Measurements from ENCODE around the gene PTPRU.

The PTPRU gene

GRCh38 chr1:29267321-29268070 lies 31.2 kb downstream of the PTPRU start:
- no peak for DNase-seq (ENCODE audit: low read depth in 3 of 3)

GRCh38 chr1:29269382-29269781 lies 33.1 kb downstream of the PTPRU start:
- no peak for DNase-seq (ENCODE audit: low read depth in 3 of 3)

- DNase-seq (ENCODE audit: low read depth in 3 of 3), result no peak
Measured at GRCh38 chr1:29270929-29271521, 34.7 kb downstream of the PTPRU start.

DNA sequence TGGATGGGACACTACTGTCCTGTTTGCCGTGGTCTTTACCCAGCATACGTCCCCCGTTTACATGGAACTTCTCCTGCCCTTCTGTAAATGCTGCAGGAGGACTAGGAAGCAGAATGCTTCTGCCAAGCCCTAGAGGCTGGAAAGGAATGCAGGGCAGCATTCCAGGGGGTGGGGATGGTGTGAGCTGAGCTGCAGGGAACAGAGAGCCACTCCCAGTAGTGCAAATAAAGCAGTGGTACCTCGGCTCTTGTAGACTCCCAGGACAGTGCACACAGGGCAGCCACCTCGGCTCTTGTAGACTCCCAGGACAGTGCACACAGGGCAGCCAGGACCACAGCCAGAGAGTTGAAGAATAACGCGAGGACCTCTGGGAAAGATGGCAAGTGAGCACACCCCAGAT lies 35.4 kb downstream of the PTPRU start:
- DNase-seq (ENCODE audit: low read depth in 3 of 3), result no peak

- DNase-seq (ENCODE audit: low read depth in 3 of 3), result no peak
Measured at GRCh38 chr1:29272147-29272907, 36.0 kb downstream of the PTPRU start.

- DNase-seq (ENCODE audit: low read depth in 3 of 3), result no peak
Measured at GRCh38 chr1:29275435-29275834, 39.1 kb downstream of the PTPRU start.

- DNase-seq (ENCODE audit: low read depth in 3 of 3), result no peak
Measured at GRCh38 chr1:29278124-29278523, 41.8 kb downstream of the PTPRU start.

GRCh38 chr1:29279406-29279805 lies 43.1 kb downstream of the PTPRU start:
- DNase-seq (ENCODE audit: low read depth in 3 of 3), result no peak

GRCh38 chr1:29279951-29280391 lies 43.6 kb downstream of the PTPRU start:
- DNase-seq (ENCODE audit: low read depth in 3 of 3), result no peak

GRCh38 chr1:29280409-29281131 lies 44.2 kb downstream of the PTPRU start:
- DNase-seq (ENCODE audit: low read depth in 3 of 3), result no peak

DNA sequence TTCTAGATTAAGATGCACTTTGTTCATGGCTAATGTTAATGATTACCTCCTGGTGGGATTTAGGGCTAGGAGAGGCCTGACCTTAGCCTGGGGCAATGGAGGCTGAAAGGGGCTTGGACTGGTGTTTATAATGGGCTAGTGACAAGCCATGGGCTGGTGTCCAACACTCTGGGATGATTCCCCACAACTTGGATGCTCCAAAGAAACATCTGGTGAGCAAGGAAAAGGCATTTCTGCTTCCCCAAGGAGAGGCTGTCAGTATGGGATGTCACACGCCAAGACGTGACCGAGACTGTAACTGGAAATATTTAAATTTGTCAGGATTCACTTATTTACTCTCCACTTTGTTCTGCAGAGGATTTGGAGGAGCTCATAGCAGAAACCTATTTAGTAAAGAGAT lies 45.2 kb downstream of the PTPRU start:
- DNase-seq (ENCODE audit: low read depth in 3 of 3), result no peak

DNA sequence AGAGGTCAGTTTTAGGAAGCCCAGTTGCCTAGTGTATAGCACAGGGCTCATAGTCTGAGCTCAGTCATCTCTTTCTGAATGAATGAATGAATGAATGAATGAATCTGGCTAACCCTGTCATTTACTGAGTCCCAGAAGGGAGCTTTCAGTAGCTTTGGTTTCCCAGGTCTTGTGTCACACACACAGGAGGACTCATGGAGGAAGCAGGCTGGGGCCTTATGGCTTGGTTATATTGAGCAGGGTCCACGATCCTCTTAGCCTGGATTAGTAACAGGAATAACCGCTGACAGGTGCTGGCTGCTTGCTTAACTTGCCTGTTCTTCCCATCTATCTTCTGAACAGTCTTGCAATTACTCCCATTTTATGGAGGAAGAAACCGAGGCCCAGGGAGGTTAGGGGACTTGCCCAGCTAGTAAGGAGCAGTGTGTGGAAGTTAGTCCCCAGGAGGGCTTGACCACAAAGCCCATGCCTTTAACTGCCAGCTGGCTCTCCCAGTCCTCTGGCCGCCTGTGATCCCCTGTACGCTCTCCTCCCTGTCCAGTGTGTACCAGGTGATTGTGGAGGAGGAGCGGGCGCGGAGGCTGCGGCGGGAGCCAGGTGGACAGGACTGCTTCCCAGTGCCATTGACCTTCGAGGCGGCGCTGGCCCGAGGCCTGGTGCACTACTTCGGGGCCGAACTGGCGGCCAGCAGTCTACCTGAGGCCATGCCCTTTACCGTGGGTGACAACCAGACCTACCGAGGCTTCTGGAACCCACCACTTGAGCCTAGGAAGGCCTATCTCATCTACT lies 46.0 kb downstream of the PTPRU start:
- DNase-seq (ENCODE audit: low read depth in 3 of 3), result no peak

GRCh38 chr1:29282924-29283803 lies 46.8 kb downstream of the PTPRU start:
- DNase-seq (ENCODE audit: low read depth in 3 of 3), result peak in 1 of 3 experiments; percentile 42

DNA sequence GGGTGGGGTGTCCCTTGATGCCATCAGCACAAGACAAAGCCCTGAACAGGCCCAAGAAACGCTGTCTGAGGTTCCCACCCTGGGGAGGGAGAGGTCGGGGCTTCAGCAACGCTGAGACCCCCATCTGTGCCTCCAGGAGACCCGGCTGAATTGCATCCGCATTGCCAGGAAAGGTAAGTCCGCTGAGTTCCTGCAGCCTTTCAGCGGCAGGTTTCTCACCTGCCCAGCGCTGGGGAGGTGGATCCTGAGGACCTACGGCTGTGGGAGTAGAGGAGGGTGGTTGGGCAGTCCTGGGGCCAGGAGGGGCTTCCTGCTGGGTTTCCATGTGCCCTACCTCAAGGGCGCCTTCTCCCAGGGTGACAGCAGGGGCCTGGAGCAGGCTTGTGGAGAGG lies 47.5 kb downstream of the PTPRU start:
- no peak for DNase-seq (ENCODE audit: low read depth in 3 of 3)

DNA sequence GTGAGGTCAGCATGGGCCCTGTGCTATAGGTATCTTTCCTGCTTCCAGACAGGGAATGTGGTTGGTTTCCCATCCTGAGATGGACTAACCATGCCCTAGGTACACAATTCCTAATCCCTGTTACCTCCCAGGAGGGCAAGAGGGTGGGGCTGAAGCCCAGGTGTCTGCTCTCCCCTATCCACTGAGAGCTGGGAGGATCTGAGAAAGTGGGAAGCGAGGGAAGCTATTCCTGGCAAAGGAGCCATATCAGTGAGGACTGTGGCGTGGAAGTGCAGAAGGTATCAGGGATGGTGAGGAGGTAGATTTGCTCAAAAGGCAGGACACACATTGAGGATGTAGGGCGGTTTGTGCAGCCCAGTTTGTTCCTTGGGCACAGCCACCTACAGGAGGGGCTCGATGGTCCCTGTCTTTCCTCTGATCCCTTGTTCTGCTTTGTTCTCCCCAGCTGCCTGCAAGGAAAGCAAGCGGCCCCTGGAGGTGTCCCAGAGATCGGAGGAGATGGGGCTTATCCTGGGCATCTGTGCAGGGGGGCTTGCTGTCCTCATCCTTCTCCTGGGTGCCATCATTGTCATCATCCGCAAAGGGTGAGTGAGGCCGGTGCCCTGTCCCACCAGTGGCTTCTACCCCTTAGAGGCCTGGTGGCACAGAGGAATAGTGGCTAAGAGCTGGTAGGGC lies 48.1 kb downstream of the PTPRU start:
- DNase-seq (ENCODE audit: low read depth in 3 of 3), result no peak

DNA sequence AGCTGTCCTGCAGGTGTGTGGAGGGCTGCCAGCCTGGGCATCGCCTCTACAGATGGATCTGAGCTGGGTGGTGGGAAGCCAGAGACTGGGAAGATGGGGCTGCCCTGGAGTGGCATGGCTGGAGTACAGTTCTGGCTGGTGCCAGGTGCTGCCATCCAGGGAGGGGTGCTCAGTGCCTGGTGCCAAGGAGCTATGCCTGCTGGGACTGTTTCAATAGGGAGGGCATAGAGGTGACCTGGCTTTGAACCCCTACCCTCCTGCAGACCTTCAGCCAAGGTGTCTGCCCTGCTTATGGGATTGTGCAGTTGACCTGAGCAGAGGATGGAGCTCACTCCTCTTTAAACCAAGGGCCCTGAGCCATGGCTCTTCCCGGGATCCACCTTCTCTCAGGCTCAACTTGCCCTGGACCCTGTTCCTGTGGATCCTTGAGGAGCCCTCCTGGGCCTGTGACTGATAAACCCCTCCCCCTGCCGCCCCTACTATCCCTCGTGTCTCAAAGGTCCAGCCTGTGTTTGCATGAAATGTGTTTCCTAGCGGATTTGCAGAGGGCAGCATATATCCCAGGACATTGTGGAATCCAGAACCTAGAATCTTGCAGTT lies 48.7 kb downstream of the PTPRU start:
- no peak for DNase-seq (ENCODE audit: low read depth in 3 of 3)

- no peak for DNase-seq (ENCODE audit: low read depth in 3 of 3)
Measured at GRCh38 chr1:29285771-29286170, 49.4 kb downstream of the PTPRU start.

DNA sequence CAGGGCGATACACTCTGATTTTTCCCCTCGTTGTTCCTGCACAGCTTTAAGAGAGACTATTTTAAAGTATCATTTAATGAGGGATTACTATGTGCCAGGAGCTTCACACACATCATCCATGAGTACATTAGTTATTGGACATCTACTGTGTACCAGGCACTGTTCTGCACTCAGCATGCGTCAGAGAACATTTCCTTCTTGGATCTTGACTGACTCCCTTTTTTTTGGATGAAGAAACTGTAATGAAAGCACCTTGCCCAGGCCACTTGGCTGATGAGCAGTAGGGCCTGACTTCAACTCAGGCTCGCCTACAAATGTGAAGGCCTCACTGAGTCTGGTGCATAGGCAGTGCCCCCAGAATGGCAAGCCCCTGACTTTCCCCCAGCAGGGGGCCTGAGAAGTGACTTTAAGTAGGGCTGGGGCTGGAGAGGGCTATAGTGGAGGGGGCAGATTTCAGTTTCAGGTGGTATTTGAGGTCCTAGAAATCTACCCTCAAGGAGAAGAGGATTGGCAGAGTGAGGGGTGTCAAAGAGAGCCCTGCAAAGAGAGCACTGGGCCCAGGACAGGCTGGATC lies 50.0 kb downstream of the PTPRU start:
- DNase-seq (ENCODE audit: low read depth in 3 of 3), result no peak

DNA sequence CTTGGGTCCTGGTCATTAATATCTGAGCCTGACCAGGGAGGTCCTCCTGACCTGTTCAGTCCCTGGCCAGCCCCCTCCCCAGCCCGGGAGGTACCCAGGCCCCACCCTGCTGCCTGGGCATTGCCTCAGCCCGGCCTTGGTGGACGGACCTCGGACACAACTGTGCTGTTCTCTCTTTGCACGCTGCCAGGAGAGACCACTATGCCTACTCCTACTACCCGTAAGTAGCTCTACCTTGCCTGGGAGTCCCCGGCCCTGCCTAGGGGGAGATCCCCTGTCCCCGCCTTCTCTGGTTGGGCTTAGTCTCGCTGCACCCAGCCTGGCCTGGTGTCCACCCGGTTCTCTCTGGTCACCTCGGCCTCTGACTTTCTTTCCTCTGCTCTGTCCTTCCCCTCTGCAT lies 53.2 kb downstream of the PTPRU start:
- DNase-seq (ENCODE audit: low read depth in 3 of 3), result no peak
